HPDE6-E6E7 (cell line): ENCODE results near the gene HOXC6.

ENCODE experiments used
- DNase-seq: peaks from one replicate; pipeline ENCODE4 v3.0.0; 2011; ENCODE audit warnings: missing footprints; ENCODE audit errors: extremely low spot score

HOXC6 gene

DNA sequence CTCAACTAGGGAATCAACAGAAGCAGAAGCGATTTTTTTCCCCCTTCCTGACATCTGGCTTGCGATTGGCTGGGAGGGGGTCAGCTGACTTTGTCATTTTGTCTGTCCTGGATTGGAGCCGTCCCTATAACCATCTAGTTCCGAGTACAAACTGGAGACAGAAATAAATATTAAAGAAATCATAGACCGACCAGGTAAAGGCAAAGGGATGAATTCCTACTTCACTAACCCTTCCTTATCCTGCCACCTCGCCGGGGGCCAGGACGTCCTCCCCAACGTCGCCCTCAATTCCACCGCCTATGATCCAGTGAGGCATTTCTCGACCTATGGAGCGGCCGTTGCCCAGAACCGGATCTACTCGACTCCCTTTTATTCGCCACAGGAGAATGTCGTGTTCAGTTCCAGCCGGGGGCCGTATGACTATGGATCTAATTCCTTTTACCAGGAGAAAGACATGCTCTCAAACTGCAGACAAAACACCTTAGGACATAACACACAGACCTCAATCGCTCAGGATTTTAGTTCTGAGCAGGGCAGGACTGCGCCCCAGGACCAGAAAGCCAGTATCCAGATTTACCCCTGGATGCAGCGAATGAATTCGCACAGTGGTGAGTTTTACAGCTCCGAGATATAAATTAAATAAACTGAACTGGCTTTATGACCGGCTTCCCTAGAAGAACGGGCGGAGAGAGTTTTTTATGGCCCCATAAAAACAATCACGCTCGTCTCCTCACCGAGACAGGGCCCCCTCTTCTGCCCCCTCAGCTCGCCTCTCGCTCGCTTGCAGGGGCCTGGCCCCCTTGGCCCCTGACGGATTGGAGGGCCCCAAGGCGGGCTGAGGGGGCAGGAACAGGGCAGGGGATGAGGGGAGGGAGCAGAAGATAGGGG, at the start of gene HOXC6:
Gene HOXC6, plus strand, starts transcription at position 127 of the 888 bp plus-strand sequence. Its CDS starts 82 bp downstream, at position 209.
- no peak for DNase-seq

- DNase-seq, result no peak
Observed at GRCh38 chr12:53978477-53979356, 49.5 kb upstream of the HOXC6 start.

GRCh38 chr12:53980104-53980801, 48.0 kb upstream of the HOXC6 start:
- no peak for DNase-seq

DNA sequence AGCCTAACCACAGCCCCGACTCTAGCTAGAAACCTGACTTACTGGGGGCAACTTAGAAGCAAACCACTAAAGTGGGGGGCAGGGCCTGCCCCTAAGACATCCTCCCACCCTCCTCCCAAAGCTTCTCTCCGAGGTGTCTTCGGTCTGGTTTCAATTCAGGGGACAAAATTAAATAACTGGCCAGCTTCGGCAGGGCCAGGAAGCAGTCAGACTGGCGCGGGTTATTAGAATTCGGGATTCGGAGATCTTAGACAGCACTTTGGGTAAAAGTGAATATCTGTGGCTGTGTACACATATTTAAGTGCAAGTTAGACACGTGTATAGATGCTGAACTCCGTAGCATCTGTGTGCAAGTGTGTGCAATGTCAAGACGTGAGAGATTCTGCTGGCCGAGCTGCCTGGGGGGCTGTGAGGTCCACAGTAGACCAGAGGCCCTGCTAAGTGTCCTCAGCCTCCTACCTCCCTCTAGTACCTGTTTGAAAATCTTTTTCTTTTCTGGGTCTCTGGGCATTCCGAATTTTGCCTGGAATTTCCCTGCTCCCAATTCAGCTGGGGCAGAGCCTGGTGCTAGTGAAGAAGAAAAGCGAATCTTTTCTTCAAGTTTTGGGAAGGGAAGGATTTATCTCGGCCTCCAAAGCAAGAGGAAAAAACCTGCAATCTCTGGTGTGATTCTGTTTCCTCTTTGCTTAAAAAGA, 47.3 kb upstream of the HOXC6 start:
- DNase-seq, result no peak

GRCh38 chr12:53981634-53982565, 46.3 kb upstream of the HOXC6 start:
- no peak for DNase-seq

DNA sequence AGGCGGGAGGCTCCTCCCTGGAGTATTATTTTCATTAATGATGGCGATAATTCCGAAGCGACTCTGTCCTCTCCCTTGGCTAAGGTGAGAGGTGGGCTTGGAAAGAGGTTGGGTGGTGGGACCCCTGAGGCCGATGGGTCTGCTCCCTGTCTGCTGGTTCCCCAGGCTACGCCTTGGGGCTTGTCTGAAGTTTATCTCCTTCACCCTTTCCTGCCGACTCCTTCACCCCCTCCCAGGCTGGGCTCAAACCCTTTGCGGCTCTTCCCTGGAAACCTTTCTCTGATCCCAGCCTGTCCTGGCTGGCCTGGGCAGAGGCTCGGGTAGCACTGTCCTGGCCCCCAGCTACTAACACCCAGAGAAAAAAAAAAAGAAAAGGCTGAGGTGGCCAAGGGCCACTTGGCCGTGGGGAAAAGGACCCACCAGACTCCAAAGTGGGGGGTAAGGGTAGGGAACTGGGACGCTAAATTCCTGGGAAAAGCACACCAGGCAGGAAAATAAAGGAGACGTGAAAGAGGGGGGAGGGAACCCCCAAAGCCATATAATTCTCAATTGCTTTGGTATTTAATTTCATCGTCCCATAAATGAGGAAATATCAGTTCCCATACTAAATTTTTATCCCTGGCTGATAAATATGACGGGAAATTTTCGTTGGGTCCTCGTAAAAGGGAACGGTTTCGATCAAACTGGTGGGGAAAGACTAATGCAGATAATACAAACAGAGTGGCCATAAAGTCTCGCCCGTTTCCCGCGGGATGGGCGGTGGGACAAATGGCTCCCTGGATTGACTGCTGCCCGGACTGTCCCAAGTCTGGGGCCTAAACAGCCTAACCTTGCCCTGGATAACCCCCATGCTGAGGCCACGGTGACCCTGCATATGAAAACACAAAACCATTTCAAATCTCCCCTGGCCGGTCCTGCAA, 45.3 kb upstream of the HOXC6 start:
- DNase-seq, result no peak

DNA sequence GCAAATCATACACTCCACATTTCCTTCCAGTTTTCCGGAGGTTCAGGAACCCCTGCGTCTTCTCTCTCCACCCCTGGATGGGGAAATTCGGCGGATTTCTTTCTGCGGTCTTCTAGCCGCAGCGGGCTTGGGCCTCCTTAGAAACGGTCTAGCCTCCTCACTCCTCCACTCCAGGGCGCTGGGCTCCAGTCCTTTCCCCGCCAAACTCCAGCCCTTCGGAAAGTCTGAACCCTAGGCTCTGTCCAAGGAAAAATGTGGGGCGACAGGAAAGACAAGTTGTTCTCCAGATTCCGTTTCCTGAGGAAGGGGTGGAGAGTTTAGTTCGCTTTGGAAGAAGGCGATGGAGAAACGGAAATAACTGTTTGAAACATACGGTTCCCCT, 44.7 kb upstream of the HOXC6 start:
- DNase-seq, result no peak

- no peak for DNase-seq
Observed at GRCh38 chr12:53983950-53984572, 44.2 kb upstream of the HOXC6 start.

GRCh38 chr12:53984901-53985691, 43.1 kb upstream of the HOXC6 start, which contains the start of gene HOXC10:
Gene HOXC10, plus strand, starts transcription at chr12:53985146. Its CDS starts 114 bp downstream, at chr12:53985260.
- DNase-seq, result no peak

GRCh38 chr12:53985692-53985993, 42.6 kb upstream of the HOXC6 start:
- DNase-seq, result no peak

DNA sequence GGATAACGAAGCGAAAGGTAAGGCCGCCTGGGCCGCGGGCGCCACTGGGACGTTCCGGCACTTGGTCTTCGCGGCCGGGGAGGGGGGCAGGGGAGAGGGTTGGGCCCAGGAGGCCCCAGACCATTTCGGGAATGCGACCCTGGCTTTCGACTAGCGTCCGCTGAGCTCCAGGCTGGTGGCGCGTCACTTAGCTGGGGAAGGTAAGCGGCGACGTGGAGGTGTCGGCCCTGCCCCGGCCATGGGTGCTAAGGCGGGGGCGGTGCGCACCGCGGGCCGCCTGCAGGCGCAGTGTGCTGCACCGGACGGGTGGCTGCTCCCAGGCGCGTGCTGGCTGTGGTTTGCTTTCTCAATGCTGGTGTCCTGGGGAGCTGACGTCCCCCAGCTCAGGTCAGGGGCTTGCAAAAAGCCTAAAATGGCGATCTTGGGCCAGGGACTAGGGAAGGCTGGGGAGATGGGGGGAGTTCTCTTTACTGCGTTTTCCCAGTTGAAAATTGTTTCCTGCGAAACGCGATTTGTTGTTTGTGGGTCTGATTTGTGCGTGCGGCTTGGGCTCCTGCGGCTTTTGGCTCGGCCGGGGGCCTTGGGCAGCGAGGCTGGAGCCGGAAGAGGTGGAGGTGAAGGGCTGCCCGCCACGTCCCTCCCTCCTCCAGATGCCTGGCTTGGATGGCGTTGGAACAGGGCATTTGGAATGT, 42.1 kb upstream of the HOXC6 start:
- DNase-seq, result no peak

DNA sequence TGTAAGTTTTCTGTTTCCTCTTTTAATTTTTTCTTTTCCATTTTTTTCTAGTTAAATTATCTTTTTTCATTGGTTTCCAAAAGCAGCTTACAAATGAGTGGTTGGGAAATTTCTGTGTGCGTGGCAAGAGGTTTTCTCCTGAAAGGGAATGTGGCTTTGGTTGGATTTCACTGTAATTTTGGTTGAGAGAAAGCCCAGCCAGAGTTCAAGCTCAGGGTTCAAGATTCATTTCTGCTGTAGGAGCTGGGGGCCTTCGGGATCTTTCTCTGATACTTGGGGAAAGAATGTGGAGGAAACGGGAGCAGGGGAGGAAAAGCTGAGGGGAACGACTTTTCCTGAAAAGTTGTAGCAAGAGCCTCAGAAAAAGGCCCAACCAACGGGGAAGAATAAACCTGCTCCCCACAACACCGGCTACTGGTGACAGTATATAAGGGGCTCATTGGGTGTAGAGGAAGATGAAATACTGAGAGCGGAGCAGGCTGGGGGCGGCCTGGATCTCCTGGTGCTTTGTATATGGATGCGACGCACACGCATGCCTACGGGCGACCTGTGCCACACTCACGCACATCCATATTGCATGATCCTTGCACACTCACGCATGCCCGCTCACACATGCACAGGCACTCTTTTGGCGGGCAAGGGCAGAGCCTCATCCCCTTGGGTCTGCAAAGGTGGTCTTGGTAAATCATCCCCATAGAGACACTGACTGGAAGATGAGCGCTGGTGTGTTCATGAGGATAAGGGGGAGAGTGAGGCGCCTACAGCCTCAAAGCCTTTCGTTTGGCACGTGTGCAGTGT, 41.4 kb upstream of the HOXC6 start:
- no peak for DNase-seq

GRCh38 chr12:53987787-53988230, 40.4 kb upstream of the HOXC6 start:
- no peak for DNase-seq

DNA sequence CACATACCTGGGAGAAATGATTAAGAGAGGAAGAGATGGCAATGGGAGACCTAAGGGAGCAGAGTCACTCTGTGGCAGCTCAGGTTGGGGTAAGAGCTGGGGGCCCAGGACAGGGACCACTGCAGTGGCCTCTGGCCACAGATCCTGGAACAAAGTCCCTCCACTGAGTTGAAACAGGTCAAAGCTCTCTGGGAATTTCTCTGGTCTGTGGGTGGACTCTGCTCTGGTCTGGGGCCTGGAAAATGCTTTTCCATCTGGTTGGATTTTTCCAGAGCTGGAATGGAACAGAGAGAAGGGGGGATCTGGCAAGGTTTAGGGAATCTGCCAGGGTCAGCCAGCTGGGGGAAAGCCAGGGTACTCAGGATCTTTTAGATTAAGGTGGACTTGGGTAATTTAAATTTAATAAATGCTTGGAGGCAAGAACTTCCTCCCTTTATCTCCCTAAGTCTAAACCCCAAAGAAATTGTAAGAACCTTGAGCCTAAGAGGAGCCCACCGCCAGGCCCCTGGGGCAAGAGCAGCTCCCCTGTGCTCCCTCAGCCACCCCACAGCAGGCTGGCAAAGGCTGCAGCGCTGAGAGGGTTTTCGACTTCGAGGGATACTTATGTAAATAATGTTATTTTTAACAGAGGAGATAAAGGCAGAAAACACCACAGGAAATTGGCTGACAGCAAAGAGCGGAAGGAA, 39.6 kb upstream of the HOXC6 start:
- DNase-seq, result no peak

DNA sequence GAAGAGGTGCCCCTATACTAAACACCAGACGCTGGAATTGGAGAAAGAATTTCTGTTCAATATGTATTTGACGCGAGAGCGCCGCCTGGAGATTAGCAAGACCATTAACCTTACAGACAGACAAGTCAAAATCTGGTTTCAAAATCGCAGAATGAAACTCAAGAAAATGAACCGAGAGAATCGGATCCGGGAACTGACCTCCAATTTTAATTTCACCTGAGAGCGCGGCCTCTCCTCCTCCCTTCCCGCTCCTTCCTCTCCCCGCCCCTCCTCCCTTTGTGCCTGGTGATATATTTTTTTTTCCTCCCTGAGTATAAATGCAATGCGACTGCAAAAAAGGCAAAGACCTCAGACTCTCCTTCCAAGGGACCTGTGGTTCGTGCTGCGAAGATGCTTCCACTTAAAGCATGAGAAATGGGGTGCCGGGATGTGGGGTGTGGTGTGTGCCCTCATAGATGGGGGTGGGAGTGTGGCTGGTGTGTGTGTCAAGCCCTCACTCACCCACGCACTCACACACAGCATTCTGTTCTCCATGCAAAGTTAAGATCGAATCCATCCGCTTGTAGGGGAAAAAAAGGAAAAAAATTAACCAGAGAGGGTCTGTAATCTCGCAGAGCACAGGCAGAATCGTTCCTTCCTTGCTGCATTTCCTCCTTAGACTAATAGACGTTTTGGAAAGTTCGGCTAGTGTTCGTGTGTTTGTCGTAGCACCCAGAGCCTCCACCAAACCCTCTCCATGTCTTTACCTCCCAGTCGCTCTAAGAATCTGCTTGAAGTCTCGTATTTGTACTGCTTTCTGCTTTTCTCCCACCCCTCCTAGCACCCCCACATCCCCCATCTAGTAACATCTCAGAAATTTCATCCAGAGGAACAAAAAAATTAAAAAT, 38.8 kb upstream of the HOXC6 start:
- no peak for DNase-seq
